HG02588 (cell line): ENCODE results near the gene RAI14.
"Not testable (repeated sequence)": the region's sequence is repeated elsewhere in the genome, so short reads cannot be mapped to it uniquely, and the experiment has no call there.

ENCODE experiments used
- ATAC-seq: cut with Tn5 transposase; IDR thresholded peaks from one replicate; pipeline ENCODE4 v1.9.1; 2021; ENCODE audit warnings: mild to moderate bottlenecking, moderate library complexity; ENCODE audit not compliant: unreplicated experiment

RAI14 gene

GRCh38 chr5:34697308-34698108 lies 41.4 kb downstream of the RAI14 start:
- ATAC-seq, result no peak

GRCh38 chr5:34698109-34698419 lies 41.9 kb downstream of the RAI14 start:
- no peak for ATAC-seq

GRCh38 chr5:34698754-34699153 lies 42.6 kb downstream of the RAI14 start:
- no peak for ATAC-seq

- ATAC-seq, result no peak
These were observed 43.3 kb downstream of the RAI14 start for GRCh38 chr5:34699155-34700077.

GRCh38 chr5:34700078-34700452 lies 43.9 kb downstream of the RAI14 start:
- ATAC-seq, result no peak

- ATAC-seq, result not testable (repeated sequence)
These were observed 45.3 kb downstream of the RAI14 start for GRCh38 chr5:34701442-34701841.

GRCh38 chr5:34703767-34704713 lies 47.9 kb downstream of the RAI14 start:
- no peak for ATAC-seq

GRCh38 chr5:34706084-34706483 lies 50.0 kb downstream of the RAI14 start:
- no peak for ATAC-seq

GRCh38 chr5:34707451-34708107 lies 51.5 kb downstream of the RAI14 start:
- no peak for ATAC-seq

- ATAC-seq, result no peak
These were observed 52.6 kb downstream of the RAI14 start for GRCh38 chr5:34708777-34709176.

GRCh38 chr5:34709861-34710673 lies 53.9 kb downstream of the RAI14 start:
- no peak for ATAC-seq

- no peak for ATAC-seq
These were observed 56.4 kb downstream of the RAI14 start for GRCh38 chr5:34712565-34712964.

- no peak for ATAC-seq
These were observed 59.6 kb downstream of the RAI14 start for GRCh38 chr5:34715711-34716110.

GRCh38 chr5:34716986-34717385 lies 60.9 kb downstream of the RAI14 start:
- ATAC-seq, result no peak

GRCh38 chr5:34717426-34718327 lies 61.5 kb downstream of the RAI14 start:
- ATAC-seq, result no peak

- no peak for ATAC-seq
These were observed 62.4 kb downstream of the RAI14 start for GRCh38 chr5:34718516-34718915.

- no peak for ATAC-seq
These were observed 62.9 kb downstream of the RAI14 start for GRCh38 chr5:34719029-34719428.

GRCh38 chr5:34721327-34721726 lies 65.2 kb downstream of the RAI14 start:
- ATAC-seq, result no peak

GRCh38 chr5:34722183-34722582 lies 66.1 kb downstream of the RAI14 start:
- ATAC-seq, result no peak
